ENCODE results near the gene ARPC5. TPM values are rescaled to one million over a fixed set of nuclear protein-coding genes. Genes with fewer than 3 reads are reported as not detected.

ARPC5 gene
- total and polyA plus RNA-seq, 10 of the 15 experiments (the other 5 are each of a cell fraction or from before 2014, with no cell fraction given): 238 to 784 (median 309) TPM

- TF ChIP-seq NFYB (IDR thresholded peaks at IDR 0.05; ENCODE audit: insufficient read depth, low read depth, low read length) (peak; percentile 30; the same call in 1 of the 2 replicates), HCFC1 (IDR thresholded peaks at IDR 0.05; ENCODE audit: low read length) (0 out of 2 replicates have a peak, but pooled peaks have one; percentile 15), PML (IDR thresholded peaks at IDR 0.05; ENCODE audit: low read length) (peak; percentile 96), IRF5 (IDR thresholded peaks at IDR 0.05; ENCODE audit: borderline replicate concordance) (no peak), BMI1 (IDR thresholded peaks at IDR 0.05; ENCODE audit: borderline replicate concordance) (peak; percentile 35; the same call in 1 of the 2 replicates), POLR2A (IDR thresholded peaks at IDR 0.05; ENCODE audit: low read depth, low read length) (peak; percentile 64), SKIL (IDR thresholded peaks at IDR 0.05; ENCODE audit: low read depth, poor library complexity, severe bottlenecking) (peak; percentile 75), SPI1 (IDR thresholded peaks at IDR 0.05; ENCODE audit: borderline replicate concordance, insufficient read depth, low read depth, low read length) (peak; percentile 99), CHD1 (IDR thresholded peaks at IDR 0.05; ENCODE audit: low read depth, low read length) (no peak), TAF1 (IDR thresholded peaks at IDR 0.05; ENCODE audit: borderline replicate concordance, low read depth, low read length) (peak; percentile 60), ZBED1 (IDR thresholded peaks at IDR 0.05; ENCODE audit: borderline replicate concordance) (peak; percentile 95), ZSCAN29 (IDR thresholded peaks at IDR 0.05) (no peak), CHD4 (IDR thresholded peaks at IDR 0.05) (no peak)
- TF ChIP-seq, protein P1, sequence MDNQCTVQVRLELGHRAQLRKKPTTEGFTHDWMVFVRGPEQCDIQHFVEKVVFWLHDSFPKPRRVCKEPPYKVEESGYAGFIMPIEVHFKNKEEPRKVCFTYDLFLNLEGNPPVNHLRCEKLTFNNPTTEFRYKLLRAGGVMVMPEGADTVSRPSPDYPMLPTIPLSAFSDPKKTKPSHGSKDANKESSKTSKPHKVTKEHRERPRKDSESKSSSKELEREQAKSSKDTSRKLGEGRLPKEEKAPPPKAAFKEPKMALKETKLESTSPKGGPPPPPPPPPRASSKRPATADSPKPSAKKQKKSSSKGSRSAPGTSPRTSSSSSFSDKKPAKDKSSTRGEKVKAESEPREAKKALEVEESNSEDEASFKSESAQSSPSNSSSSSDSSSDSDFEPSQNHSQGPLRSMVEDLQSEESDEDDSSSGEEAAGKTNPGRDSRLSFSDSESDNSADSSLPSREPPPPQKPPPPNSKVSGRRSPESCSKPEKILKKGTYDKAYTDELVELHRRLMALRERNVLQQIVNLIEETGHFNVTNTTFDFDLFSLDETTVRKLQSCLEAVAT (IDR thresholded peaks at IDR 0.05): peak; percentile 91
- TF ChIP-seq, protein P2, sequence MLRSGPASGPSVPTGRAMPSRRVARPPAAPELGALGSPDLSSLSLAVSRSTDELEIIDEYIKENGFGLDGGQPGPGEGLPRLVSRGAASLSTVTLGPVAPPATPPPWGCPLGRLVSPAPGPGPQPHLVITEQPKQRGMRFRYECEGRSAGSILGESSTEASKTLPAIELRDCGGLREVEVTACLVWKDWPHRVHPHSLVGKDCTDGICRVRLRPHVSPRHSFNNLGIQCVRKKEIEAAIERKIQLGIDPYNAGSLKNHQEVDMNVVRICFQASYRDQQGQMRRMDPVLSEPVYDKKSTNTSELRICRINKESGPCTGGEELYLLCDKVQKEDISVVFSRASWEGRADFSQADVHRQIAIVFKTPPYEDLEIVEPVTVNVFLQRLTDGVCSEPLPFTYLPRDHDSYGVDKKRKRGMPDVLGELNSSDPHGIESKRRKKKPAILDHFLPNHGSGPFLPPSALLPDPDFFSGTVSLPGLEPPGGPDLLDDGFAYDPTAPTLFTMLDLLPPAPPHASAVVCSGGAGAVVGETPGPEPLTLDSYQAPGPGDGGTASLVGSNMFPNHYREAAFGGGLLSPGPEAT (IDR thresholded peaks at IDR 0.05; ENCODE audit: low read depth): peak; percentile 96
- TF ChIP-seq, protein P3, sequence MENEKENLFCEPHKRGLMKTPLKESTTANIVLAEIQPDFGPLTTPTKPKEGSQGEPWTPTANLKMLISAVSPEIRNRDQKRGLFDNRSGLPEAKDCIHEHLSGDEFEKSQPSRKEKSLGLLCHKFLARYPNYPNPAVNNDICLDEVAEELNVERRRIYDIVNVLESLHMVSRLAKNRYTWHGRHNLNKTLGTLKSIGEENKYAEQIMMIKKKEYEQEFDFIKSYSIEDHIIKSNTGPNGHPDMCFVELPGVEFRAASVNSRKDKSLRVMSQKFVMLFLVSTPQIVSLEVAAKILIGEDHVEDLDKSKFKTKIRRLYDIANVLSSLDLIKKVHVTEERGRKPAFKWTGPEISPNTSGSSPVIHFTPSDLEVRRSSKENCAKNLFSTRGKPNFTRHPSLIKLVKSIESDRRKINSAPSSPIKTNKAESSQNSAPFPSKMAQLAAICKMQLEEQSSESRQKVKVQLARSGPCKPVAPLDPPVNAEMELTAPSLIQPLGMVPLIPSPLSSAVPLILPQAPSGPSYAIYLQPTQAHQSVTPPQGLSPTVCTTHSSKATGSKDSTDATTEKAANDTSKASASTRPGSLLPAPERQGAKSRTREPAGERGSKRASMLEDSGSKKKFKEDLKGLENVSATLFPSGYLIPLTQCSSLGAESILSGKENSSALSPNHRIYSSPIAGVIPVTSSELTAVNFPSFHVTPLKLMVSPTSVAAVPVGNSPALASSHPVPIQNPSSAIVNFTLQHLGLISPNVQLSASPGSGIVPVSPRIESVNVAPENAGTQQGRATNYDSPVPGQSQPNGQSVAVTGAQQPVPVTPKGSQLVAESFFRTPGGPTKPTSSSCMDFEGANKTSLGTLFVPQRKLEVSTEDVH (IDR thresholded peaks at IDR 0.05; ENCODE audit: low read depth, partially characterized antibody): no peak
Observed at GRCh38 chr1:183590244-183591191, 45.1 kb downstream of the ARPC5 start, which contains the start of gene NCF2 (continued).

Measured in GM12878 (cell line).